SKM-1 (cell line): ENCODE data around the gene NINJ1.

Source experiments
- DNase-seq: peaks from one replicate; lab custom pipeline; 2025; ENCODE audit not compliant: unreplicated experiment; lab: John Stamatoyannopoulos, UW

The NINJ1 gene

GRCh38 chr9:93133681-93134014 is 403 bp downstream of the NINJ1 start:
- no peak for DNase-seq

DNA sequence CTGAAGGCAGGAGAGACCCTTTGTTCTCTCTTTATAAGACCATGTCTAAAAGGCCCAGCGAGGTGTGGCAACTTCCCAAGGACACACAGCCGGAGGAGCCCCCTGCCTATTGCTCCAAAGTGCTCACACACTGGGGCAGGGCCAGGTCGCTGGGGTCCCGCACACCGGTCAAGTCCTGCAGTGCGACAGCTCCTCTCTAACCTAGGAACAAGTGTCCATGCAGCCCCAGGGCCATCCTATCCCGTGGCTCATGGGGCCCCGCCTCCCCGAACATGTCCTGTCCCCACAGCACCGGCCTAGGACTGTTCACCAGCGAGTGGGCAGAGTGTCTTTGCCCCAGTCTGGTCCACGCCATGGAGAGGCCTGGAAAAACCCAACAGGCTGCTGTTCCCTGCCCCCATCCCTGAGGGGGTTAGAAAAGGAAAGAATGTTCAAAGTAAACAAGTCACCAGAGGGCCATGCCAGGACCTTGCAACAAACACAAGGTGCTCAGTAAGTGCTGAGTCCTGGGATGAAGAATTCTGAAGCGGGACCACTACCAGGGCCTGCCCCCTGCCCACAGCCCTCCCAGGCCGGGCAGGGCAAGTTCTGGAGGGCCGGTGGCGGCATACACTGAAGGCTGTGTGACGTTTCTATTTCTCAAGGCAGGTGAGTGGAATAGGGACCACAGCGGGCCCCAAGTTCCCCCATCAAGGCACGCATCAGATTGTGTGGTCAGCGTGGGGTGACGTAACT is 938 bp downstream of the NINJ1 start:
- peak; percentile 11 for DNase-seq

DNA sequence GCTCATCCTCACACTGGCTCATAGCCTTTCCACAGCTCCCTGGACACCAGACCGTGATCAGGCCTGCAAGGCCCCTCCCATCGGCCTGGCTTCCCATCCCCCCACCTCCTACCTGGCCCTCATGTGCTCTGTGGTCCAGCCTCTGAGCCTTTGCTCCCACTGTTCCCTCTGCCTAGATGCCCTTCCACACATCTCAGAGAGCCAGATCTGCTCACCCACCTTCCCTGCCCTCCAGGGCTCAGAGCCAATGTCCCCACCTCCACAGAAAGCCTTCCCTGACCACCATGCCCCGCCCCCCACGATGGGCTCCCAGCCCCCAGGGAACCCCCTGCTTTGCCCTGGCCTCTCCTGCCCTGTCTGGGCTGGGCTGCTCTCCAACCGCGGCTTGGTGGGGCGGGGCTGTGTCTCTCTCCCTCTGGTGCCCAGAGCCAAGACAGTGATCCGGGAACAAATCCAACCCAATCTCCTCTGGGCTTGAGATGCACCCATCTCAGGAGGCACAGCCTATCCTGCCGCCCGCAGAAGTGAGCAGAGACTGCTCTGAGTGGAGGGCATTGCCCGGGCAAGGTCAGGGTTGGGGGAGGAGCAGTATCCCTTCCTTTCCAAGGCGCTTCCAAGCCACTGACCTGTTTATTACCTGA is 1.6 kb downstream of the NINJ1 start:
- DNase-seq: no peak

DNA sequence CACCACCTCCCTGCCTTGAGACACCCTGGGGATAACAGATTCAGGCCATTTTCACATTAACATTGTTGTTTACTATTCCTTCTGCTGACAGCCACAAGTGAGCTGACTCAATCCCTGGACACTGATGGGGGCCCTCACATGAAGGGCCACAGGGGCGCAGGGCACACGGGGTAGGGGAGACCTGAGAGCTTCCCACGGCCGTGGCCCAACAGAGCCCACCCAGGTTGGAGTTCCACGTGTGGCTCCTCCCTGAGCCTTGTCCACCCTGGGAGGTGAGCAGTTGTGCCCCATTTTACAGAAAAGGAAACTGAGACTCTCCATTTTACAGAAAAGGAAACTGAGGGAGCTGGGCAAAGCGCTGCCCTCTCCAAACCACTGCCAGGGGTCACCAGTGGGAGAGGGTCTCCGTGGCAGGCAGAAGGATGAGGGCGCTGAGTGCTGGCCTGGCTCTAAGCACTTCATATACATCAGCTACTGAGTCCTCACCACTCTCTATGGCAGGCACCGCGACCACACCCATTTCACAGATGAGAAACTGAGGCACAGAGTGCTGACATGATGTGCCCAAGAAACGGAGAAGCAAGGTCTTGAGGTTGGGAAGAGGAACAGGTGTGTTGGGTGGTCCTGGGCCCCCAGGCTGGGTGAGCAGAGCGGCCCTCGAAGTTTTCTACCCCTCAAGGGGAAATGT is 2.3 kb downstream of the NINJ1 start:
- no peak for DNase-seq

DNA sequence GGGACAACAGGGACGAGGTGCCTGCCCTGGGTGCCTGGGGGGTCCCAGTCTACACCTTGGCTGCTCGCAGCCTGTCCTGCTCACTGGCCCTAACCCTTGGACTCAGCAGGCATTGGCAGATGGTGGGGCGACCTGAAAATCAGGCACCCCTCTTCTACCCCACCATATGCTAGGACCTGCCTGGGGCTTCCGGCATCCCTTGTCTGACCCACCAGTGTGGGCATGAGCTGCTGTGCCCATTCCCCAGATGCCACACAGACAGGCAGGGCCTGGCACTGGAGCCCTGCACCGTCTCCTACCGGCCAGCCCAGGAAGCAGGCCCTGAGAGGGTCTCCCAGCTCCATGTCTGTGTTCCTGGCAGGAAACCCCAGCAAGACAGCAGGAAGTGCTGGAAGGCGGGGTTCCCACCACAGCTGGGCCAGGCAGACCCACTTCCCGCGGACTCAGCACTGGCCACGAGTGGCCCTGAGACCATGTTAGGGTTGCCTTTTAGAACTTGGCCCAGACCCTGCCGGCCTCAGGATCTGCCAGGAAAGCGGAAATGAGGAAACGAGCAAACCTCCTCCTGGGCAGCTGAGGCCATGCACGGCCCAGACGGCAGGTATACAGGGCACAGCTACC is 3.1 kb downstream of the NINJ1 start:
- no peak for DNase-seq

DNA sequence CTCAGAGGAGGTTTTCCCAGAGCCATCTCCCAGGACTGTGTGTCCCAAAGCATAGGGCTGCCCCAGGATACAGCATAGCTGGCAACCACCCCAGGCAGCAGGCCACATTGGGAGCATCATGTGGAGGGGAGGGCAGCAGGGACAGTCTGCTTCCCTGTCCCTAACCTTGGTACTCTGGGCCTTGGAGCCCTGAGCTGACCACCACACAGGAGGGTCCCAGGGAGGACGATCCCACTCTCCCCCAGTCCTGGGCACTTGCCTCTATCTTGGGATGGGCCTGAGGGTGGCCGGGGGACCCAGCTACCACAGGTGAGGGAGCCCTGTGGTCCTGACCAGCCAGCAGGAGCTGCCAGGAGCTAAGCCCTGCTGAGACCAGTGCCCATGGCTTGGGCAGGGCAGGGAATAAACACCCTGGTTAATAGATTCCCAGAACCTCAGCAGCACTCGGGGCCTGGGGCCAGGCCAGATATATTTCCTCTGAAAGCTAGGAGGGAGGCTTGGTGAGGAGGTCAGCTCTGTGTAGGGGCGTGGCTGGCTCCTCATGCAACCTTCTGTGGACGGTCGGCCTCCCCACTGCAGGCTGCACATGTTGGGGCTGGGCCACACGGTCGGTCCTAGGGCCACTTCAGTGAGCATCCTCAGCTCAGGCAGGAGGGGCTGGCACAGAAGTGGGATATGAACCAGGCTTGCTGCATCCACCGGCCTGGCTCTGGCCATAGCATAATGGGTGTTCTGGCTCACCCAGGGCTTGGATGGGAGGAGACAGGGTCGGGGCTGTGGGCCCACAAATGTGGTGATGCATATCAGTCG is 4.2 kb downstream of the NINJ1 start:
- DNase-seq: no peak

DNA sequence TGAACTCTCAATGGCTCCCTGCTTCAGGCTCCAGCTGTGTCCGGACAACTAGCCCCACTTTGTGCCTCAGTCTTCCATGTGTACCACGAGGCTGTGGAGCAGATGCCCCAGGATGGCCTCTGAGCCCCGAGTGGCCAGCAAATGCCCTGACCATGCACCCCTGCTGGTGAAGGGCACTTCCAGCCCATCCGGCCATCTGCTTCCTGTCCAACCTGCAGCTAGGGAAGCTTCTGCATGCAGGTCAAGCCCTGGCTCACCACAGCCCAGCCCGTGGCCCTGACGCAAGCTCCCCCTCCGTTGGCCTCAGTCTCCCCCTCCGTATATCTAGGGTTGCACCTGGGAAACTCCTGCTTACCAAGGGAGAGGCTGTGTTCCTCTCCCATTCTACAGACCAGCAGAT is 4.8 kb downstream of the NINJ1 start:
- no peak for DNase-seq

DNA sequence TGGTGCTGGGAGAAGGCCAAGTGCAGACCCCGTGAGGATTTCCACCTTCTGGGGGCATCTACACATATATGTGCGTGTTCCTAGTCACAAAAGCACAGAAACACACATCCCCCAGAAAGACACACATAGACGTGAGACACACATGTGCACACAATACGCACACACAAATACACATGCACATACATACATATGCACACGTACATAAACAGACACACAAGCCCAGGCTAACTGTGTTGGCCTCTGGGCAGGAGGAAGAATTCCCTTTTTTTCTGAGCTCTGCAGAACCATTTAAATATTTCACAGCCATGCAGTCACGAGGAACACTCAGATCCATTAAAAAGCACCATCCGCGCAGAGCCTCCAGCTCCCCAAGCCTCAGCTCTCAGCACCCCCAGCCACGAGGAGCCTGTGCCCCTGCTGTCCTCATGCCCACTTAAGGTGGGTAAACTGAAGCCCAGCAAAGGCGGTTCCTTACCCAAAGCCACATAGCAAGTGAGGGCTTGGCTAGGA is 5.3 kb downstream of the NINJ1 start:
- no peak for DNase-seq

DNA sequence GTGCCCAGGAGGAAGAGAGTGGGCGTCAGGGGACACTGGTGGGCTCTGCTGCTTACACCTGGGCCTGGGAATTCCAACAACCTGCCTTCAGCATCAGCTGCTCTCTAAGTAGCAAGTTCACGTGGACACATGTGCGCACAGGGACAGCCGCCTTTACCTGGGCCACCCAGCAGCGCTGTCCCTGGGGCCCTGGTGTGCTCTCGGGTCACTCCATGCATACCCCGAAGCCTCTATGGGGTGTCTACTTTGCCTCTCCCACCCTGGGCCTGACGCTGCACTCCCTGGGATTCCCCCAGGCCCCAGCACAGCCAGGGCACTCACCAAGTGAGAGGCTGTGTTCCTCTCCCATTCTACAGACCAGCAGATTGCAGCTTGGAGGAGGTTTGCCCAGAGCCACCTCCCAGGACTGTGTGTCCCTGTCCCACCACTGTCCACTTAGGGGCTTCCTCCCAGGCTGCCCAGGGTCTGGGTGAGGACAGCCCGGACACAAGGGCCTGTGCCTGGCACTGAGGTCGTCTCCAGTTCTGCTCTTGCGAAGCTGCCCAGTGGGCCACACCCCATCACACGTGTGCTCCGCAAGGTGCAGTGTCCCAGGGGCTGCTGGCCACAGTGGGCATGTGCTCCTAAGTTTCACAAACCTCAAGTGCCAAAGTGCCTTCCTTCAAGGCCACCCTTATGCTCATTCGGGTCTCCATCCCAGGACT is 5.9 kb downstream of the NINJ1 start:
- no peak for DNase-seq

GRCh38 chr9:93127395-93127911 is 6.6 kb downstream of the NINJ1 start:
- no peak for DNase-seq

- no peak for DNase-seq
Observed at GRCh38 chr9:93126825-93127368, 7.2 kb downstream of the NINJ1 start.

GRCh38 chr9:93126151-93126781 is 7.8 kb downstream of the NINJ1 start:
- no peak for DNase-seq

- no peak for DNase-seq
Observed at GRCh38 chr9:93125331-93125894, 8.6 kb downstream of the NINJ1 start.

DNA sequence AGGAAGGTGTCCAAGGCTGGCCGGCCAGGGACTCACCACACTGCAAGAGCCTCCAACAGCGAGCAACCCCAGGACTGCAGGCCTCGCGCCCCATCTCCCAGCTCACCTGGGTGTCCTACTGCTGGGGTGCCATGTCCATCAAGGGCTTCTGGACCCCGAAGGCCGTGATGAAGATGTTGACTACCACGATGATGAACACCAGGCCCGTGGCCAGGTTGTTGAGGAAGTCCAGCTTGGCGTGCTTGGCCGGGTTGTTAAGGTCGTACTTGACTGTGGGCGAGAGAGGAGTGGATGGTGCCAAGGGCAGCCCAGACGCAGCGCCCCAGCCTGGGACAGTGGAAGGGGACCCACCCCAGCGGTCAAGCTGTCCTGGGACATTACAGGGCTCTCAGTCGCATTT is 9.3 kb downstream of the NINJ1 start:
- DNase-seq: no peak

GRCh38 chr9:93123561-93124283 is 10.3 kb downstream of the NINJ1 start:
- no peak for DNase-seq

DNA sequence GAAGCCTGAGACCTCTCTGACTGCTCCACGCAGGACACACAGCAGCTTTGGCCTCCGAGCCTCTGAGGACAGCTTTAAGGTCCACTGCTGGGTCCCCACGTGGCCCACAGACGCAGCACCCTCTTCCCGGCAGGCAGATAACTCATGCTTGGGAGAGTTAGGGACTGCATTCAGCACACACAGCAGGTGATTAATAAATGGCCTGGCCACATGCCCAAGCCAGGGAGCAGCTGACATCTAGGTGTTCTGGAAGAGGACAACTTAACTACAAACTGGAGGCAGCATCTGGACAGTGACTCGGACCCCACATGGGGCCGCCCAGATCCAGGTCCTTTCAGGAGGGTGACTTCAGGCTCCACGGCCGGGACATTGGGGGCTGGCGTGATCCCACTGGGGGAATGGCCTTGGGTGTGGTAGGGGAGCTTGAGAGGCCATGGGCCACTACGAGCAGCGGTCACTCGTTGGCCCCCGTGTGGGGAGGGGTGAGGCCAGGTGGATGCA is 11.3 kb downstream of the NINJ1 start:
- no peak for DNase-seq

- DNase-seq: no peak
Observed at GRCh38 chr9:93121316-93122241, 12.5 kb downstream of the NINJ1 start.
